ENCODE data around the gene COL4A2.

The COL4A2 gene

DNA sequence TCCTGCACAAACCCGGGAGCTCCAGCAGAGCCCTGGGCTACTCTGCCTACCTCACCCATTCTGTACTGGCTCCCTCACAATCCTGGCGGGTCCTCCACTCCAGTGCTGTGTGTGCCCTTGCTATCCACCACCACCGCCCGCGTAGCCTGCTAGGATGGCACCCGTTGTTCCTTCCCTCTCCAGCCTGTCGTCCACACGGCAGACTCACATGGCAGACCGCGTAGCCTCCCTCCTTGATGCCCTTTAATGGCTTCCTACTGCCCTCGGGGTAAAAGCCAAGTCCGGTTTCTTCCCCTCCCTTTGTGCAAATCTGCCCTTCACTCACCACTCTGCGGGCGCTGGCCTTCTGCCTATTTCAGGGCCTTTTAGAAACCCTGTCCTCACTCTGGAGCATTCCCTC, 147.9 kb downstream of the COL4A2 start:
- DNase-seq: no peak
- Mint-ChIP-seq H3K4me3 (no peak overlapping the region), H3K9me3 (no peaks in the 10 kb centered on the region), H3K27me3 (peaks cover 59% of the 10 kb centered on the region), H3K27ac (no peak overlapping the region), H3K4me1 (peaks cover 6% of the 10 kb centered on the region)
- ATAC-seq: no peak

GRCh38 chr13:110455444-110455843, 148.4 kb downstream of the COL4A2 start:
- DNase-seq: no peak
- peaks cover 6% of the 10 kb centered on the region for H3K4me1 Mint-ChIP-seq
- H3K27me3 Mint-ChIP-seq: peaks cover 54% of the 10 kb centered on the region
- no peak overlapping the region for H3K27ac Mint-ChIP-seq
- H3K9me3 Mint-ChIP-seq: no peaks in the 10 kb centered on the region
- no peak for ATAC-seq
- no peak overlapping the region for H3K4me3 Mint-ChIP-seq

GRCh38 chr13:110455941-110456340, 148.9 kb downstream of the COL4A2 start:
- ATAC-seq (peak; percentile 97), DNase-seq (peak; percentile 51 to 69)
- Mint-ChIP-seq H3K4me3 (peak overlapping the region; percentile 46), H3K9me3 (no peaks in the 10 kb centered on the region), H3K27me3 (peaks cover 51% of the 10 kb centered on the region), H3K4me1 (peaks cover 6% of the 10 kb centered on the region), H3K27ac (no peak overlapping the region)

DNA sequence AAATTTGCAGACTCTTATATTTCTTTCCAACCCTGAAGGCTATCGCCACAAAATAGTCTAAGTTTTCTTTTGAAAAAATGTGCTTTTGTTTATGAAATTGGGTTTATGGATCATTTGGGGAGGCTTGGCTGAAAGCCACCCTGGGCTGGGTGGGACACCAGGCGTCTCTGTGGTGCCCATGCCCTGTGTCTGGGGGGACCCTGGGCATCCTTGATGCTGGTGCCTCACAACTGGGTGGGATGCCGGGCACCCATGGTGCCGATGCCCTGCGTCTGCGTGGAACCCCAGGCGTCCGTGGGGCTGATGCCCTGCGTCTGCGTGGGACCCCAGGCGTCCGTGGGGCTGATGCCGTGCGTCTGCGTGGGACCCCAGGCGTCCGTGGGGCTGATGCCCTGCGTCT, 149.5 kb downstream of the COL4A2 start:
- H3K27me3 Mint-ChIP-seq: peaks cover 51% of the 10 kb centered on the region
- DNase-seq (no peak), ATAC-seq (no peak)
- no peak overlapping the region for H3K4me3 Mint-ChIP-seq
- no peaks in the 10 kb centered on the region for H3K9me3 Mint-ChIP-seq
- H3K4me1 Mint-ChIP-seq: peaks cover 6% of the 10 kb centered on the region
- no peak overlapping the region for H3K27ac Mint-ChIP-seq

- Mint-ChIP-seq H3K27ac (peak overlapping the region in 1 of 2 donors; percentile 71), H3K4me3 (no peak overlapping the region), H3K9me3 (no peaks in the 10 kb centered on the region), H3K4me1 (peaks cover 6% of the 10 kb centered on the region), H3K27me3 (peaks cover 51% of the 10 kb centered on the region)
- ATAC-seq: no peak
- no peak for DNase-seq
Observed at GRCh38 chr13:110457361-110457760, 150.3 kb downstream of the COL4A2 start.

DNA sequence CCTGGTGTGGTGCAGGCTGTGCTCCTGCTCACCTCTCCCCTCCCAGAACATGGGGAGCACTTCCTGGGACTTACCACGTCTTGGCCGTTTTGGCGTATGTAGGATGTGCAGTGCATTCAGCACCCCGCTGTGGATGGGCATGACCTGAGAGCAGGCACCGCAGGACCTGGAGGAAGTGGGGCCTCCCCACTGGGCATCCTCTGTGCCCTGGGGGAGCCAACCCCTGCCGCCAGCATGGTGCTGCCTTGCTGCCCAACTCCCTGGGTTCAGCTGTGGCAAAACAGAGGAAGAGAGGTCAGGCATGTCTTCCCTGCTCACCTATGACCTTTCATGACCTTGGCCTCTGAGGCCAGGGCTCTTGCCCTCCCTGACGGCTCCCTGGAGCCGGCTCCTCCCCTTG, 150.9 kb downstream of the COL4A2 start:
- Mint-ChIP-seq H3K27ac (no peak overlapping the region), H3K4me3 (no peak overlapping the region), H3K4me1 (peaks cover 6% of the 10 kb centered on the region), H3K9me3 (no peaks in the 10 kb centered on the region), H3K27me3 (peaks cover 56% of the 10 kb centered on the region)
- ATAC-seq (no peak), DNase-seq (no peak)

- no peak overlapping the region for H3K27ac Mint-ChIP-seq
Observed at GRCh38 chr13:110458594-110459365, 151.7 kb downstream of the COL4A2 start.

GRCh38 chr13:110462091-110462490, 155.0 kb downstream of the COL4A2 start:
- ATAC-seq (no peak), DNase-seq (no peak)
- no peaks in the 10 kb centered on the region for H3K9me3 Mint-ChIP-seq
- H3K4me3 Mint-ChIP-seq: no peak overlapping the region
- H3K27me3 Mint-ChIP-seq: peaks cover 43% of the 10 kb centered on the region
- no peaks in the 10 kb centered on the region for H3K4me1 Mint-ChIP-seq
- no peak overlapping the region for H3K27ac Mint-ChIP-seq

More at GRCh38 chr13:110458594-110459365, 151.7 kb downstream of the COL4A2 start:
- peaks cover 6% of the 10 kb centered on the region for H3K4me1 Mint-ChIP-seq
- peaks cover 61% of the 10 kb centered on the region for H3K27me3 Mint-ChIP-seq
- no peaks in the 10 kb centered on the region for H3K9me3 Mint-ChIP-seq
- no peak for ATAC-seq
- DNase-seq: no peak
- H3K4me3 Mint-ChIP-seq: no peak overlapping the region

GRCh38 chr13:110463156-110463555, 156.1 kb downstream of the COL4A2 start:
- Mint-ChIP-seq H3K27me3 (peaks cover 32% of the 10 kb centered on the region), H3K4me3 (no peak overlapping the region), H3K4me1 (no peaks in the 10 kb centered on the region), H3K27ac (no peak overlapping the region), H3K9me3 (no peaks in the 10 kb centered on the region)
- ATAC-seq: no peak
- no peak for DNase-seq

DNA sequence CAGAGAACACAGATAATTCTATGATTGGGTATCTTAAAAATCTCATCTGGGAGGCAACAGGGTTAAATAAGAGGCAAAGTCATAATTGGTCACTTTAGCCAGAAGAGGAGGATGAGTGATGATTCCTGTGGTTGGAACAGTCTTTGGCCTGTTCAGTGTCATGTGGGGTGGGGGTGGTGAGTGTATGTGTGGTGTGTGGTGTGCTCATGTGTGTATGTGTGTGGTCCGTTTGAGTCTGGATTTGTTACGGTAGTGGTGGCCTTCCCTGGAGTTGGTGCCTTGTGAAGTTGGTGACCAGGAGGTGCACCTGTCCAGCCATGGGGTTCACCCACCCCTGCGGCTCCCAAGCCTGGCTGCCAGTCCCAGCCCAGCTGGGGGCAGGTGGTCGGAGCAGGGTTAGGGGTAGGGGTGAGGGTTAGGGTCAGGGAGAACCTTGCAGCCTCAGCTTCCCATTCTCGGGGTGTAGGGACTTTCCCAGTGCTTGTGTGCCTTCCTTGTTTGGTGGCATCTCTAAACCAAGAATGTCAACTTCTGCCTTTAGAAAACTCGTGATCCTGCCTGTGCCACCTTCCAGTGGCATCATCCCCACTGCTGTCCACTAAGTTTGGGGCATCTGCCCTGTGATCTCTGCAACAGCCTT, 156.9 kb downstream of the COL4A2 start:
- ATAC-seq (no peak), DNase-seq (no peak)
- no peak overlapping the region for H3K27ac Mint-ChIP-seq

DNA sequence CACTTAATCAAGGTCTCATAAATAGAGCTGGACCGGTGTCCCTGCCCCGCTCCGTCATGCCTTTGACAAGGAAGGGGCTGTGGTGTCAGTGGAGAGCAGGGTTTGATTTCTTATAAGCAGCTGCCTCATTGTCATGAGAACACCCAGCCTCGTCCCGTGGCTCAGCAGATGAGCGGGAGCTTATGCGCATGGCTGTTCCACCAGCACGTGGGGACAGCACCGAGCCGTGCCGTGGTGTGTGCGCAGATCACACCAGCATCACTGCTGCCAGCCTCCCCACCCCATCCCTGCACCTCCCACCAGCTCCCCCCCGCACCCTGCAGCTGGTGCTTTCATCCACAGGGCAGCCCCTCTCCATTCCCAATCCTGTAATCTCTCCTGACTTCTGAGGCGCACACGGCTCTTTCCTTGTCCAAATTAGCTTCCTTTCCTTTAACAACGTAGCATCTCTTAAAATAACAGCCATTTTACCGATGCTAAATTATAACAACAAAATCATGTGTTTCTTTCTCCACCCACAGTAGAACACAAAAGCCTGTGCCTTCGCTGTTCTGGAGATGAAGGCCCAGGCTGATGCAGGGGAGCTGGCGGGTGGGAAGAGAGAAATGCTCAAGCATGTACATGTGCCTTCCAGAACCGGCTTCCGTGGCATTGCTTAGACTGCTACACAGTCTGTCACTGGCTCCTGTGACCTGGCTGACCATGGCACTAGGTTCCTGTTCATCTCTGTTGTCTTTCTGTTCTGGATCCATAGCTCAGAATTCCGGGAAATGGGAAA, 157.7 kb downstream of the COL4A2 start:
- H3K4me3 Mint-ChIP-seq: no peak overlapping the region
- peaks cover 21% of the 10 kb centered on the region for H3K27me3 Mint-ChIP-seq
- H3K9me3 Mint-ChIP-seq: no peaks in the 10 kb centered on the region
- H3K27ac Mint-ChIP-seq: peak overlapping the region in 1 of 2 donors; percentile 24
- no peak for ATAC-seq
- H3K4me1 Mint-ChIP-seq: no peaks in the 10 kb centered on the region
- no peak for DNase-seq

More for the DNA sequence above, 156.9 kb downstream of the COL4A2 start:
- Mint-ChIP-seq H3K9me3 (no peaks in the 10 kb centered on the region), H3K27me3 (peaks cover 24% of the 10 kb centered on the region), H3K4me3 (no peak overlapping the region), H3K4me1 (no peaks in the 10 kb centered on the region)

GRCh38 chr13:110465696-110466095, 158.6 kb downstream of the COL4A2 start:
- H3K4me3 Mint-ChIP-seq: no peak overlapping the region
- H3K4me1 Mint-ChIP-seq: no peaks in the 10 kb centered on the region
- no peaks in the 10 kb centered on the region for H3K9me3 Mint-ChIP-seq
- peaks cover 26% of the 10 kb centered on the region for H3K27me3 Mint-ChIP-seq
- H3K27ac Mint-ChIP-seq: peak overlapping the region; percentile 45 to 48
- DNase-seq (no peak), ATAC-seq (no peak)

GRCh38 chr13:110466266-110466915, 159.3 kb downstream of the COL4A2 start:
- no peak for ATAC-seq
- no peak overlapping the region for H3K27ac Mint-ChIP-seq
- H3K9me3 Mint-ChIP-seq: no peaks in the 10 kb centered on the region
- no peaks in the 10 kb centered on the region for H3K4me1 Mint-ChIP-seq
- no peak overlapping the region for H3K4me3 Mint-ChIP-seq
- no peak for DNase-seq
- peaks cover 33% of the 10 kb centered on the region for H3K27me3 Mint-ChIP-seq

DNA sequence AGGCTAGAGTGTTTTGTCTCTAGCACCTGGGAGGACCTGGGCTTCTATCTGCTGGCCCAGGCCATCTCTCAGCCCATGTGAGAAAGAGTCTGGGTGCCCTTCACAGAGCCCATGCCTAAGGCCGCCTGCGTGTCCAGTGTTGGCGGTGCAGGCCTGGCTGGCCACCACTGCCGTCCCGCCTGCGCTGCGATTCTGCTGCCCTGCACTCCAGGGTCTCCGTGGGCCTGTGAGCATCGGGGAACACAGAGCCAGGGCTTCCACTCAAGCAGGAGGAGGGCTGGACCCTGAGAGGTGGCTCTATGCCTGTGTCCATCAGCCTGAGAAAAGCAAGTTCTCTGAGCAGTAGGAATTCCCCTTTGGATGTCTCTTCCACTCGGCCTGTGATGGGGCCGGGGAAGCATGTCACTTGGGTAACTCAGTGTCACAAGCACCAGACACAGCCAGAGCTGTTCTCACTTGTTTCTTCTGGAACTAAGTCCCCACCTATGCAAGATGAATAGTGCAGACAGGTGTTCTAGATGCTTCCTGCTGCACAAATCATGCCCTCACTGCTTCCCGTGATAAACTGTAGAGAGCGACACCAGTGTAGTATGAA, 160.5 kb downstream of the COL4A2 start:
- Mint-ChIP-seq H3K4me1 (peaks cover 6% of the 10 kb centered on the region), H3K9me3 (no peaks in the 10 kb centered on the region), H3K27ac (no peak overlapping the region), H3K4me3 (no peak overlapping the region), H3K27me3 (peaks cover 38% of the 10 kb centered on the region)
- ATAC-seq (no peak), DNase-seq (no peak)

GRCh38 chr13:110468986-110469495, 162.0 kb downstream of the COL4A2 start:
- Mint-ChIP-seq H3K4me3 (no peak overlapping the region), H3K9me3 (no peaks in the 10 kb centered on the region), H3K27me3 (peaks cover 28% of the 10 kb centered on the region), H3K27ac (no peak overlapping the region), H3K4me1 (peaks cover 6% of the 10 kb centered on the region)
- no peak for DNase-seq
- no peak for ATAC-seq
